GM18519 (cell line): Measurements from ENCODE around the gene NUP98.
A peak's percentile ranks its signal among the peaks of the same experiment; 100 is the strongest.

Experiments used
- ATAC-seq: cut with Tn5 transposase; IDR thresholded peaks from one replicate; pipeline ENCODE4 v1.9.1; 2021; ENCODE audit warnings: mild to moderate bottlenecking, moderate library complexity; ENCODE audit not compliant: unreplicated experiment, low FRiP score

The NUP98 gene

DNA sequence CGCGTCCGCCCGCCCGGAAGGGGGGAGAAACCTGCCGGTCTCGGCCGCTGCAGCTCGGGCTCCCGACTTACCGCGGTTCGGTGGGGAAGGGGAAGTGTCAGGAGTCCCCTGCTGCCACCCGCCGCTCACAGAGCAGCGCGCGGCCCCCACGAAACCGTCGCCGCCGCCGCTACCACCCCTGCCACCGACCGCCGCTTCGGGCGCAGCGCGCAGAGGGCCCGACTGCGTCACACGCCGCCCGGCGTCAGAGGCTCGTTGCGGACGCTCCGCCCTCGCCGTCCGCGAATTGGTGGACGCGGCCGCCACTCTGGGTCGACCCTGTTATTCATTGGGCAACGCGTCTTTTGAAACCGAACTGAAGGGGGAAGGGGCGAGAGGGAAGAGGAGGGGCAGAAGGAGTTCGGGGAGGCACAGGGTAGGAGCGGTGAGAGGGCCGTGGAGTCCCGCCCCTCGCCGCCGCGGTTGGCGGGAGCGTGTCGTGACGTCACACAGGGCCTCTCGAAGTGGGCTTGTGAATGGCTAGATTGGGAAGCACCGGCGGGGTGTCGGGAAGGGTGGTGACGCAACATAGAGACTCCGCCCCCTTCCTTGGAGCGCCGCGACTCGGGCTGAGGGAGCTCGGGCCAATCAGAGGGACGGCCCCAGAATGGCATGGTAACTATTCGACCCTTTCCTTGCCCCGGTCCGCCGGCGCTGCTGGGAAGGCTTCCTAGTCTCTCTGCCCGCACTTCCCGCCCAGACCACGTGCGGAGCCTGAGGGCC is at the start of gene NUP98:
Gene NUP98 (minus strand): TSS at position 226 of the 762 bp plus-strand sequence. CDS start 15,437 bp downstream, outside the sequence.
- ATAC-seq, result peak; percentile 79

DNA sequence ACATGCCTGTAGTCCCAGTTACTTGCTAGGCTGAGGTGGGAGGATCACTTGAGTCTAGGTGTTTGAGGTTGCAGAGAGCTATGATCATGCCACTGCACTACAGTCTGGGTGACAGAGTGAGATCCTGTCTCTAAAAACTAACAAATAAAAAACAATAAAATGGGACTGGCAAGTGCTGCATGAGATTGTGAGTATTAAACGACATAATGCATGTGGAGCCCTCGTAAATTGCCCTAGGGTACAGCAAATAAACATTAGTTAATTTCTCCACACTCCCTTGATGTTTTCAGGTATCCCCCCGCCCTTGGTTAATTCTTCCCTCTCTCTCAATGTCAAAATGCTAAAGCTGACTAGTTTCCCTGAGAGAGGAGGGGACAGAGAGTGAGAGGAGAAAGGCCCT is 48.3 kb upstream of the NUP98 start:
- ATAC-seq, result no peak

DNA sequence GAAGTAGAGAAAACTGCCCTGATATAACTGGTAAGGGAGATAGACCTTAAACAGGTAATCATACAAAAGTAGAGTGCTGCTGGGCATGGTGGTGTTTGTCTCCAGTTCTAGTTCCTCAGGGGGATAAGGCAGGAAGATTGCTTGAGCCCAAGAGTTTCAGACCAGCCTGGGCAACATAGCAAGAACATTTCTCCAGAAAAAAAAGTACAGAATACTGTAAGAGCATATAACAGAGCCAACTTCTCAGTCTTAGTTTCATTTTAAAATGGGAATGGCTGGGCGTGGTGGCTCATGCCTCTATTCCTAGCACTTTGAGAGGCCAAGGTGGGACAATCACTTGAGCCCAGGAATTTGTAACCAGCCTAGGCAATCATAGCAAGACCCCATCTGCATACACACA is 47.9 kb upstream of the NUP98 start:
- no peak for ATAC-seq

DNA sequence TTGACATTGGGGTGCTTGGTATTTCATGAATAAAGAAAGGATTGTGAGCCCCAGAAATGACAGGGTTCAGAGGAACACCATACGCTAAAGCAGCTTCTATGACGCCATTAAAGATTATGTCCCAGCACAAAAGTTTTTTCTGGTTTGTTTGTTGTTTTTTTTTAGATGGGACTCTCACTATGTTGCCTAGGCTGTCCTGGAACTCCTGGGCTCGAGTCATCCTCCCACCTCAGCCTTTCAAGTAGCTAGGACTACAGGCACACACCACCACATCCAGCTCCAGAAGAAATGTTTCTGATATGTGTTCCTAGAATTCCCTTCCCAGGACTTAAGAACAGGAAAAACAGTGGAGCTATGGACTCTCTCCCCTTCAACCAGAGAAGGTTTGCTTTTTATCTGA is 46.0 kb upstream of the NUP98 start:
- no peak for ATAC-seq

DNA sequence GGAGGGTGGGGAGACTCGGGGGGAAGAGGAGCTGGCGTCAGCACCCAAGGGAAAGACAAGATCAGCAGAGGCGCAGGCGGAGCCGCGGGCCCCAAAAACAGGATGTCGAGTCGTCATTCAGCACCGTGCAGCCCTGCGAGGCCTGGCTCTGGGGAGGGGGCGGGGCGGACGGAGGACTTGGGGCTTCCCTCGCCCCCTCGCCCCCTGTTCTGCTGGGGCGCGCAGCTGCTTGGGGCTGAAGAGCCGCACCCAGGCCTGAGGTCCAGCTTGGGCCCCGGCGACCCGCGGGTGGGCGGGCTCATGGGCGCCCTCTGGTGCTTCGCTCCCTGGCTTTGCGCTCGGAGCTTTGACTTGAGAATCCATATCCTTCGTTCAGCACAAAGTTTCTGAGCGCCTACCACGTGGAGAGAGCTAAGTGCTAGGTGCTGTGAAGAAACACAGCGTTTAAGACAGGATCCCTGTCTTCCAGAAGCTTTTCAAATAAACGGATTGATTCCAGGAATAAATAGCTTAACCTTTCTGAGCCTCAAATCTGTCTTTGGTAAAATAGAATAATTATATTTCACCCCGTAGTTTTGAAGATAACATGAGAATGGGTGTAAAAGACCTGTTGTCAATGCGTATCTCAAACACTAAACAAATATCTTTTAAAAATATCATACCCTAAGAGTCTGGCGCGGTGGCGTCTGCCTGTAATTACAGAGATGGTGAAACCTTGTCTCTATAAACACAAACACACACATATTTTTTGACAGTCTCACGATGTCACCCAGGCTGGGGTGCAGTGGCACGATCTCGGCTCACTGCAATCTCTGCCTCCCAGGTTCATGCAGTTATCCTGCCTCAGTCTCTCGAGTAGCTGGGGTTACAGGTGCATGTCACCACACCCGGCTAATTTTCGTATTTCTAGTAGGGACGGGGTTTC is 44.3 kb upstream of the NUP98 start:
- peak; percentile 37 for ATAC-seq

DNA sequence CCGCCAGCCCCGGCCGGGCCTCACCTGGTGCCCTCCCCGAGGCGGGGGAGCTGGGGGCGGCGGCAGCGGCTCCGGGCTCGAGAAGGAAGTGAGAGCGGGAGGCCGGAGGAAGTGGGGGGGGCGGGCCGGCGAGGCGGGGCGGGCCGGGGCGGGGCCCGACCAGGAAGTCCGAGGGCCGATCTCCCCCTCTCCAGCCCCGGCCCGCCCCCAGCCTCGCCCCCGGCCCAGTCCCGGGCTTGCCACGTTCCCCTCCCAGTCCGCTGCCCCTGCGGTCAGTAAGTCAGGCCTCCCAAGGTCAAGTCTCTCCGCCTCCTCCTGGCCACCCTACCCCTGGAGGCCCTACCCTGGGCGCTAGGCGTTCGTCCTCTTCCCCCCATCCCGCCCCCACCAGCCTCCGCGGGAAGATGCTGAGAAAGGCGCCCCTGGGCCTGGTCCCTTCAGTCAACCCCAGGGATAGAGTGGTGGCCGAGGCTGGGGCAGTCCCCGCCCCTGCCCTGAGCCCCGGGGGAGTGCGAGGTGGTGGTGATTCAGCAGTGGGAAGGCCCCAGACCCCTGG is 43.6 kb upstream of the NUP98 start, which contains the start of gene RHOG:
Gene RHOG (minus strand): TSS at position 90 of the 556 bp plus-strand sequence. CDS start 12,821 bp downstream, outside the sequence.
- ATAC-seq, result no peak

DNA sequence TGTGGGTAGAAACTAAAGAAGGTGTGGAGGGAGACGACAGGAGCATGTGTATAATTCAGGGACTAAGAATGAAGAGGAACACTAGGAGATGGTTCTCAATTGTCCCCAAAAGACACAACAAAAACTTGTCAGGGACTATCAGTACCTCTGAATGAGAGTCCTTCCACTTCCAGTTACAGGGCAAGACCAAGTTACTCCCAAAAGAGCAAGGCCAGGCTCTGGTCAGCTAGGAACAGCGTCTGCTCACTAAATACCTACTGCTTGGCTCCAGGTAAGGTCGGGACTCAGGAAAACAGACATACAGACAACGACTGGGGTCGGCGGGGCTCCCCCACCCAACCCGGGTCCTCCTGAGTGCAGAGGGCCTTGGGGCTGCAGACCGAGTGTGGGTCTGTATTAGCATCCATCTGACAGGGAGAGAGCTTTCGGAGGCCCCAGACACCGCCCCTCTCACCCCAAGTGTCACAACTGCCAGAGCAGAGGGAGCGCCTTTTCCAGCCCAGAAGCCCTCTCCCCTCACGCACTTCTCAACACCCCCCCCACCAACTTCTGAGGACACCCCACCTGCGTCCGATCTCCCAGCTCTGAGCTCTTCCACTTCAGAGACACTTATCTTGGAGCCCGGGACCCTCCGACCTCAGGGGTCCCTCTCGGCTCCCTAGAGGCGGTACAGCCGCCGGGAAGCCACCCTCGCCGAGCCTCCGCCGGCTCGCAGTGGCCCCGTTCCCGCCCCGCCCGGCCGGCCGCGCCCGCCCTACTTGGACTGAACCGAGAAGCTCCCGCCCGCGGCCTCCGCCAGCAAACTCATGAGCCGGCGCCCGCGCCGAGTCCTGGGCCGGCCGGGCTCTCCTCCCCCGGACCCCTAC is 42.9 kb upstream of the NUP98 start:
- no peak for ATAC-seq

DNA sequence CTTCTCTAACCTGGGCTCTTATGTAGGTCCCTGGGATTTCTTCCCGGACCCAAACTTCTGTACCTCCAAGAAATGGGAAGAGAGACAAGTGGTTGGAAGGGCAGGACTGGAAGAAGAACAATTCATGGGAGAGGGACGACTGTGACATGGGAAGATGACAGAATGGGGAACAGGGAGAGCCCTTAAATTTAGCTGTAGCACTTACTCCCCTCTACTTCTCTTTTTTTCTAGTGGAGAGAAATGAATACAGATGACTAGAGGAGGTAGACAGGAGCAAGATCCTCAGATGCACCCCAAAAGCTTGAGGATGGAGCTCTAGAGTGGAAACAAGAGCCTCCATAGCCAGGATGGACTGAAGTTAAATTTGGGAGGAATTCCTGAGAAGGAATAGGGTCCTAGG is 41.1 kb upstream of the NUP98 start:
- ATAC-seq, result no peak

DNA sequence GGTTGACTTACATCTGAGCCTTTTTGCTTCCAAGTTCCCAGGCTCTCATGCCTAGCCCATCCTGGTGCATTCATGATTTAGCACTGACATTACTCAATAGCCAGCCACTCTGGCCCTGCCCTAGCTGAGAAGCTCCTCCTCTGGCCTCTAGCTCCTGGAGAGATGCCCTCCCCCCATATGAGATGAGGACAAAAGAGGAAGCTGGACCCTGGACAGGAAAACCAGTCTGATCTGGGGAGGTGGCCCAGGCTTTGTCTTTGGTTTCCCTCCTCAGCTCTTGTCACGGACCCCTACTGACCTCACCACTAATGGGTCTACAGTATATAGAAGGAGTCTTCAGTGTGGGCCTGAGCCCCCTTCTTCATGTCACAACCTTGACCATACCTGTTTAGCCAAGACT is 40.4 kb upstream of the NUP98 start:
- ATAC-seq, result no peak

DNA sequence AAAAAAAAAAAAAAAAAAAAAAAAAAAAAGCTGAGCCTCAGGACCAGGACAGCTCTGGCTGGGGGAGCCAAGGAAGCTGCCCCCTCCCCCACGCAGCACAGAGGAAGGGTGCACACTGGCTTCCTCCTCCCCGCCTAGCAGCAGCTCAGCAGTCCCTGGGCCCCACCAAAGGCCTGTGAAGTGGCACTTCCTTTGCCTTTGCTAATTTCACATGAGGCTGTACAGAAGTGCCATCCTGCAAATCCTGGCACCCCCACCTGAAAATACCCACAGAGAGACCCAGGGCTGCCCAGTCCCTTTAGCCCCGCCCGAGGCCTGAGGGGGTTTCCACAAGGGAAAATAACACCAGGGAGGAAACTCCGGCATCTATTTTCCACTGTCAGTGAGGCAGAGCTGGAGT is 39.5 kb upstream of the NUP98 start:
- ATAC-seq, result no peak

DNA sequence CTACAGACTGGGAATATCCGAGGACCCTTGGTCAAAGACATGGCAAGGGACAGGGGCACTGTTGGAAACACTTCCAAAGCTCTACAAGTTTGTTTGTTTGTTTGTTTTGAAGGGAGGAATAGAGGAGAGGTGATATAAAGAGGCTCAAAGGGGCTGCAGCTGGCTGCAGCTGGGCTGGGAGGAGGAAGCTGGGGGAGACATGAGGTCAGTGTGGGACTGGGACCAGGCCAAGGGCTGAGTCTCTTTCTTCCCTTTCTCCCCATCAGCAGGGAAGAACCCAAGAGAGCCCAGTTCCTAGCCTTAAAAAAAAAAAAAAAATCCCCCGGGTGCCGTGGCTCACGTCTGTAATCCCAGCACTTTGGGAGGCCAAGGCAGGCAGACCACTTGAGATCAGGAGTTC is 38.4 kb upstream of the NUP98 start:
- ATAC-seq, result no peak

DNA sequence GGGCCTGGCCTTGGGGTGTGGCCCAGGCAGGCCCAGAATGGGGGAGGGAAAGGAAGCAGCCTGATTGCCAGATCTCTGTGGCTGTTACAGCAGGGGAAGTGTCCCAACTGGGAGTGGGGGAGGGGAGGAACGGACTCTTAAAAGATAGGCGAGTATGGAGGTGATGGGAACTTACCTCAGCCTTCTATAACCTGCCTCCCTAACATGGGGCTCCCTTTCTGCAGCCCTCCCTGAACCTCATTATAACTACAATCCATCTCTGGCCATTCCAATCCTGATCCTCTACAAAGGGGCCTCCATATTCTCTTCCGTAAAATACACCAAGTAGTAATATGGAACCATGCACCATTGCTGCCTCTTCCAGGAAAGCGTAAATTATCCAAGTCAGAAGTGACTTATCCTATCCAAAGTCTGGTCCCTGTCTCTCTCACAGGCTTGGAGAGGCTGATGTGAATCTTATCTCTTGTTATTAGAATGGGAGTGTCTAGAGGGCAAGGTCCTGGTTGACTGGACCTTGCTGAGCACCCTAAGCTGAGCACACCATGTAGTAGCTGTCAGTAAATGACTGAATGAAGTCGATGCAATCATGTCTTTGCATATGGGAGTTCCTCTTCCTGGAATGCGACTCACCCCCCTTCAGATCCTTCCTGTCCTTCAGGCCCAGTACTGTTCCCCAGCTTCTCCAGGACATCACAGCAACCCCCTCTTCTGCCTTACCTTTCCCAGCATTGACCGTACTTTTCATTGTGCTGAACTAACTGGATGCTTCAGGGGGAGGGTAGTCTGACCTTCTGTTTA is 37.5 kb upstream of the NUP98 start:
- ATAC-seq, result no peak

DNA sequence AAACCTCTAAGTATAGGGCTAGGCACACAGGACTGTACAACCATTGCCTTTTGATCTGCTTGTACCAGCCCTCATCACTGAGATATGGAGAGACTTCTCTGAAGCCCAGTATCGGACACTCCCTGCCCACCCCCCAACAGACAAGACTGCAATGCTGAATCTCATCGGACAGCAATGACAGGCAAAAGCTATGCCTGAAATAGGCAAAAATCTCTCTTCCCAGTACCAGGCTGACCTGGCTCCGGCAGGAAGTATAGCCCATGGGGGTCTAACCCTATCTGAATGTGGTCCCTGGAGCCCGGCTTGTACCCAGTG is 37.0 kb upstream of the NUP98 start:
- ATAC-seq, result no peak

DNA sequence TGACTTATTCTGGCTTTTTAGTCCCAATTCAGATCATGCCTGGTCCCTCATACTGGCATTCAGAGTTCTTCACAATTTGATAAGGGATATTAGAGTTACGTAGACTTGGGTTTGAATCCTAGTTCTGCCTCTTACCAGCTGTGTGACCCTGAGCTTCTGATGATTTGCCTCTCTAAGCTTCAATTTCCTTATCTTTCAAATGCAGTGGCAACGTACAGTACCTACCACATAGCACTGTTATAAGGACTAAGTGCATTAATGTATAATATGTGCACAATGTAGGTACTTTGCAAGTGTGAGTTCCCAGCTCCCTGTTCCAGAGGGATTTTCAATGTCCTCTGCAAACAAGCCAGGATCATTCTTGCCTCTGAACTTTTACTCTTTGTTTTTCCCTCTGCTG is 36.1 kb upstream of the NUP98 start:
- ATAC-seq, result no peak

DNA sequence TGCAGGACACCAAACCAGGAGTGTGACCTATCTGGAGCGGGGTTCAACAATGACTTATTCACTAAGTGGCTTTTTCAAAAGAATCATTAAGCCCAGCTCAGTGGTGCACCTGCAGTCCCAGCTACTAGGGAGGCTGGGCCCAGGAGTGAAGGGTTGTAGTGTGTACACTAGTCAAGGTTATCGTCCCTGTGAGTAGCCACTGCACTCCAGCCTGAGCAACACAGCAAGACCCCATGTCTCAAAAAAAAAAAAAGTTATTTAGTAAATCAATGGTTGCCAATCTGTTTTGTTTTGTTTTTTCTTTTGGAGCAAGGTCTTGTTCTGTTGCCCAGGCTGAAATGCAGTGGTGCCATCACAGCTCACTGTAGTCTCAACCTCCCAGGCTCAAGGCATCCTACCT is 35.5 kb upstream of the NUP98 start:
- ATAC-seq, result no peak

DNA sequence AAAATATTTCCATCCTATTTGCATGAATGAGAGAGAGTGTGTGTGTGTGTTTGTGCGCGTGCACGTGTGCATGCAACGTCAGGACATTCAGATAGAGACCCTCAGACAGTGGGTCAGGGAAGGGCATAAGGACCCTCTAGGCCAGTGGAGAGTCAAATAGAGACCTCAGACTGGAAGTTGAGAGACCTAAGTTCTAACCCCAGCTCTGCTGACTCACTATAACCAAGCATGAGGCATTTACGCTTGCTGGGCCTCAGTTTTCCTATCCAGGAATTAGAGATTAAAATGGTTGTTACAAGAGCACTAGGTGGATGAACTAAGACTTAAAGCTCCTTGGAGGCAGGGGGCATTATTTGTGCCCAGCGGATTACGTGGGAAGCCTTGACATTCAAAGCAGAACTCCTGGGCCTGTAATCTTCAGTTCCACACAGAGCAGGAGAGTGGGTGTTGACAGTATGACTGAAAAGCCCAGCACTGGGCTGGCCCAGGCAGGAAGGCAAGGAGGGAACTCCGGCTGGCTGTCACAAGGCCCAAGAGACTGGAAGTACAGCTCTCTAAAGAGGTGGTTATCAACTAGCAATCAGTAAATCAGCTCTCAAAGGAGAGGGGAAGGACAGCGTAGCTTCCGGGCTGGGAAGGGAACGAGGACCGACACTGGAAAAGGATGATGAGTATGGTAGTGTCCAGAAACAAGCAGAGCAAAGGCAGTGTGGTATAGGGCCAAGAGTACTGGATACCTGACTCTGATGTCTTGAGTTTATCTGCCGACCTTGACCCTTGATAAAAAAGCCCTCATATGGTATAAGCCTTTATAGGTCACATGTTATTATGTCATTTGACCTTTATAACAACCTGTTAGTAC is 34.3 kb upstream of the NUP98 start:
- ATAC-seq, result no peak

DNA sequence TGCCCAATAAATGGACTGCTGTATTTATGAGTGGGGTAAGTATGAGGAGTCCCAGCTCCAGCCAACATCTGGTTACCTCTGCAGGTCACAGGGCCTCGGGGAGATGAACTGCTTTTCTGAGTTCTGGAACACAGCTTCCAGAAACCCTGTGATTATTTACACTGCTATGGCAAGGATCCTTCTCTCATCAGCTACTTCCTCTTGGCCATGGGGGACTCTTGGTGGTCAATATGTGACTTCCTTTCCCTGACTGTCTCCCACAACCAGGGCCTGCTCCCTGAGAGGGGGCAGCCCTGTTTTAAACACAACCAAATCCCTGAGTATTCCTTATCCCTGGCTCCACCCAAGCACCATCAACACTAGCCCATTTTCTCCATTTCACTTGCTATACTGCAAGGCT is 33.4 kb upstream of the NUP98 start:
- no peak for ATAC-seq

DNA sequence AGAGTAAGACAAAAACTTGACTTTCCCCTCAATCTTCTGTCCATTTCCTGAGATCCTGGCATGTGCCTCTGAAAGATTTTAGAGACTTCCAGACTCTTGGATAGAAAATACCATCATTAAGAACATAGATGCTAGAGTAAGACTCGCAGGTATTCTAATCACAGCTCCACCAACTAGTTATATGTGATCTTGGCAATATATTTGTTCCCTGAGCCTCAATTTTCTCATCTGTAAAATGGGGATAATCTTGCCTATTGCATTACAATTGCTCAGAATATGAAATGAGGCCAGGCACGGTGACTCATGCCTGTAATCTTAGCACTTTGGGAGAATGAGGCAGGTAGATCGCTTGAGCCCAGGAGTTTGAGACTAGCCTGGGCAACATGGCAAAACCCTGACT is 32.7 kb upstream of the NUP98 start:
- ATAC-seq, result no peak
